Mesendoderm (in vitro differentiated cells): Measurements from ENCODE around the gene FDX2.

Experiments used
- DNase-seq: peaks from one replicate; pipeline ENCODE4 v3.0.0; 2013
- H2AK5ac ChIP-seq: 2 replicates; pipeline ENCODE4 v1.6.1; 2013; ENCODE audit warnings: low read length, inconsistent platforms
- H2BK120ac ChIP-seq: 2 replicates; pipeline ENCODE4 v1.6.1; 2013; ENCODE audit warnings: low read depth, mild to moderate bottlenecking, low read length, moderate library complexity, mixed read lengths
- H2BK15ac ChIP-seq: replicated peaks from 2 replicates; pipeline ENCODE4 v1.6.1; 2013; ENCODE audit warnings: low read depth, mild to moderate bottlenecking, moderate library complexity
- H2BK5ac ChIP-seq: 2 replicates; pipeline ENCODE4 v1.6.1; 2013; ENCODE audit warnings: low read length, inconsistent platforms
- H3K18ac ChIP-seq: 2 replicates; pipeline ENCODE4 v1.6.1; 2013; ENCODE audit warnings: mild to moderate bottlenecking, low read length, mixed read lengths
- H3K23ac ChIP-seq: one replicate; pipeline ENCODE4 v1.6.1; 2013; ENCODE audit warnings: low read length
- H3K27ac ChIP-seq: 2 replicates; pipeline ENCODE4 v1.5.1; 2013; ENCODE audit warnings: low read depth, mild to moderate bottlenecking, inconsistent platforms, low read length, moderate library complexity
- H3K27me3 ChIP-seq: 2 replicates; pipeline ENCODE4 v1.6.1; 2013; ENCODE audit warnings: low read length, control low read depth, mild to moderate bottlenecking, inconsistent platforms; ENCODE audit not compliant: insufficient read depth, poor library complexity
- H3K36me3 ChIP-seq: 2 replicates; pipeline ENCODE4 v1.6.1; 2013; ENCODE audit warnings: low read length, inconsistent platforms; ENCODE audit not compliant: control insufficient read depth, insufficient read depth
- H3K4ac ChIP-seq: one replicate; pipeline ENCODE4 v1.6.1; 2013; ENCODE audit warnings: low read depth, mild to moderate bottlenecking, low read length, moderate library complexity
- H3K4me1 ChIP-seq: 2 replicates; pipeline ENCODE4 v1.6.1; 2013; ENCODE audit warnings: low read depth, low read length, inconsistent platforms; ENCODE audit not compliant: control insufficient read depth
- H3K4me2 ChIP-seq: 2 replicates; pipeline ENCODE4 v1.6.1; 2013; ENCODE audit warnings: low read length
- H3K4me3 ChIP-seq: 2 replicates; pipeline ENCODE4 v1.5.1; 2013; ENCODE audit warnings: mild to moderate bottlenecking, low read length
- H3K56ac ChIP-seq: one replicate; pipeline ENCODE4 v1.6.1; 2013; ENCODE audit warnings: low read length
- H3K79me1 ChIP-seq: 2 replicates; pipeline ENCODE4 v1.6.1; 2013; ENCODE audit warnings: low read length, inconsistent platforms
- H3K79me2 ChIP-seq: 2 replicates; pipeline ENCODE4 v1.6.1; 2013; ENCODE audit warnings: mild to moderate bottlenecking, low read length; ENCODE audit not compliant: control insufficient read depth, insufficient read depth
- H3K9ac ChIP-seq: 2 replicates; pipeline ENCODE4 v1.6.1; 2013; ENCODE audit warnings: low read length, inconsistent platforms
- H4K5ac ChIP-seq: one replicate; pipeline ENCODE4 v1.6.1; 2013; ENCODE audit warnings: low read length
- H4K8ac ChIP-seq: one replicate; pipeline ENCODE4 v1.6.1; 2013; ENCODE audit warnings: low read depth, mild to moderate bottlenecking, control low read depth, low read length, moderate library complexity
- WGBS: extraction: QIAGEN DNeasy Blood & Tissue Kit; methylation state at CpG from one replicate; pipeline ENCODE4 v1.1.7; 2013; ENCODE audit warnings: low lambda C conversion rate, missing lambda C conversion rate; ENCODE audit not compliant: insufficient coverage; ENCODE audit errors: extremely low coverage; 5-methylcytosine and 5-hydroxymethylcytosine counted together

Gene FDX2

DNA sequence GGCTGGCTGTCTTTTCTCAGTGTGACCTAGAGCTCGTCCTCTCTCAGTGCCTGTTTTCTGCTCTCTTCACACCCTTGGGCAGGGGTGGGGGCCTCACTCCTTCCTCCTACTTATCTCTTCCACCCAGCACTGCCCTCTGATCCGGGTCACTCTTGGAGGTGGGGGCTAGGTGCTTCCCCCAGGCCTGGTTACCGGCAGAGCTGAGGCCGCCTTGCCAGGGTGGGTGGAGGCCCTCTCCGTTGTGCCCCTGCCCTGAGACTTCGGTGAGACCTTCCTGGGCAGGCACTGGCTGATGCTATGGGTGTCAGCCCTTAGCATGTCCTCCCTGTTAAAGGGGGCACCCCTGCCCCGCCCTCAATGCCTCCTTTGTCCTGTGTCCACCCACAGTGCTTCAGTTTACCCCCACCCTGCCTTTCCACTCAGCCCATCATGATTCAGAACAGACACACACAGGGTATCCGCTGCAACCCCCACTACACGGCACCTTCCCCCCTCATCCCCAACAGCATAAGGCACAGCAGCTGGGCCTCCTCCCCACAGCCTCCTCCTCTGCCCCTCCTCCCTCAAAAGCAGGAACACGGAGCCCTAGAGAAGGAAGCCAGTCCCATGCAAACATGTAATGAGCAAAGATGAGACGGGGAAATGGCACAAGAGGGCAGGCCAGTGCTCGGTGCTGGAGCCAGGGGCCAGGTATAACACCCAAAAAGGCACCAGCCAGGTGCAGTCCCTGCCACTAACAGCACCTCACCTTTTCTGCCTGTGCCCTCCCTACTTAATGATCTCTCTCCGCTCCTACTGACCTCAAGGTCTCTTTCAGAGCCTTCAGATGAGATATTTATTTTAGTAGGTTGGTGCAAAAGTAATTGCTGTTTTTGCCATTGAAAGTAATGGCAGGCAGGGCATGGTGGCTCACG is 16.0 kb downstream of the FDX2 start:
- Histone ChIP-seq H3K27me3 (peaks cover 10% of the 10 kb centered on the region), H3K36me3 (no peaks in the 10 kb centered on the region), H3K27ac (no peak overlapping the region)

DNA sequence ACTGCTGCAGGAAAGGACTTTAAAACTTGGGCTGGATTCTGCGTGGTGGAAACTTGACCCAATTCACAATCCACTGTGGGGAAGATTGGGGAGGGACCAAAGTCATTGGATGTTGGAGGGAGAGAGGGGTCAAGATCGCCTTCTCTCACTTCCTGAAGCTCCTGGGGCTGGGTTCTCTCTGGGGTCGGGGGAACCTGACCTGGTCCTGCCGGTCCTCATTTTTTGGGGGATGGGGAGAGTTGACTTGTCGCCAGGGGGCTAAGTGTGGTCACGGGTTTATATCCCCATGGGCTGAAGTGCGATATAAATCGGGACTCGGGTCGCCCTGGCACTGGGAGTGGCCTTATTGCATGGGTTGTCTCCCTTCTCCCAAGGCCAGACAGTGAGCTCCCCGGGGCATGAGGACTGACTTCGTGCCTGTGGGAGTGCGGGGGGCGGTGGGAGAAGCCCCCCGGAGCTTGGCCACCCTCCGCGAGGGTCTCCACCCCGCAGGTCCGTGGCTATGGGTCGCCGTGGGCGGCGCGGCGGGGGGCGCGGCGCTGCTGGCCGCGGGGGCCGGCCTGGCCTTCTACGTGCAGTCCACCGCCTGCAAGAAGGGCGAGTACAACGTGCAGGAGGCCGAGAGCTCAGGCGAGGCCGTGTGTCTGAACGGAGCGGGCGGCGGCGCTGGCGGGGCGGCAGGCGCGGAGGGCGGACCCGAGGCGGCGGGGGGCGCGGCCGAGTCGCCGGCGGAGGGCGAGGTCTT is 19.8 kb downstream of the FDX2 start:
- Histone ChIP-seq H2BK120ac (no peak overlapping the region), H3K79me2 (no peaks in the 10 kb centered on the region), H3K9ac (peak overlapping the region; percentile 41), H3K79me1 (no peaks in the 10 kb centered on the region), H3K4me3 (peak overlapping the region; percentile 3), H3K56ac (peak overlapping the region; percentile 73), H4K5ac (no peak overlapping the region), H3K4ac (no peak overlapping the region), H3K27ac (no peak overlapping the region), H3K18ac (no peak overlapping the region), H2BK5ac (no peak overlapping the region), H2AK5ac (no peak overlapping the region), H3K4me1 (no peaks in the 10 kb centered on the region), H4K8ac (no peak overlapping the region), H3K23ac (no peak overlapping the region), H3K36me3 (no peaks in the 10 kb centered on the region), H3K4me2 (peak overlapping the region; percentile 68), H2BK15ac (no peak overlapping the region), H3K27me3 (peaks cover 33% of the 10 kb centered on the region)
- DNase-seq = peak; percentile 37
- no CpG with 5 or more reads among the region's 58 CpGs for WGBS

More for the DNA sequence above, 16.0 kb downstream of the FDX2 start:
- Histone ChIP-seq H3K4me2 (no peak overlapping the region), H3K9ac (no peak overlapping the region), H3K4me3 (no peak overlapping the region), H3K79me2 (no peaks in the 10 kb centered on the region), H3K79me1 (no peaks in the 10 kb centered on the region), H2AK5ac (no peak overlapping the region), H3K4ac (no peak overlapping the region), H3K56ac (no peak overlapping the region), H4K5ac (no peak overlapping the region), H3K18ac (no peak overlapping the region), H2BK5ac (no peak overlapping the region), H2BK15ac (no peak overlapping the region), H3K23ac (no peak overlapping the region), H4K8ac (no peak overlapping the region), H2BK120ac (no peak overlapping the region), H3K4me1 (no peaks in the 10 kb centered on the region)
- DNase-seq = no peak
- WGBS = no CpG with 5 or more reads among the region's 14 CpGs

DNA sequence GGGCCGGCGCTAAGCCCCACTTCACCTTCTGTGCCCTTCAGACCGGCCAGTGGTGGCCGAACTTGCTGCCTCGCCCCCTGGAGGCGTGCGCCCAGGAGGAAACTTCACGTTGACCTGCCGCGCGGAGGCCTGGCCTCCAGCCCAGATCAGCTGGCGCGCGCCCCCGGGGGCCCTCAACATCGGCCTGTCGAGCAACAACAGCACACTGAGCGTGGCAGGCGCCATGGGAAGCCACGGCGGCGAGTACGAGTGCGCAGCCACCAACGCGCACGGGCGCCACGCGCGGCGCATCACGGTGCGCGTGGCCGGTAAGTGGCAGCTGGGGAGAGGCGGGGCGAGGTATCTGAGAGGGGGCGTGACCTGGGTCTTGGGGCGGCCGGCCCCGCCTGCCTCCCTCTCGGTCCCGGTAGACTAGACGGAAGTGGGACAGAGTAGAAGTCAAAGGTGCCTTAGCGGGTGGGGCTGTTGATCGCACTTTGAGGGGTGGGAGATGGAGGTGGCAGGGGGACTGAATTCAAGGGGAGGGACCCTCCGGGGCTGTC is 20.4 kb downstream of the FDX2 start:
- Histone ChIP-seq H2BK15ac (no peak overlapping the region), H3K36me3 (no peaks in the 10 kb centered on the region), H3K27me3 (peaks cover 39% of the 10 kb centered on the region), H3K18ac (no peak overlapping the region), H3K79me2 (no peaks in the 10 kb centered on the region), H3K4me2 (peak overlapping the region; percentile 68), H3K23ac (no peak overlapping the region), H4K5ac (no peak overlapping the region), H3K4ac (no peak overlapping the region), H2BK120ac (no peak overlapping the region), H3K56ac (peak overlapping the region; percentile 34), H2AK5ac (no peak overlapping the region), H3K4me3 (no peak overlapping the region), H3K27ac (no peak overlapping the region), H4K8ac (no peak overlapping the region), H3K9ac (no peak overlapping the region), H3K79me1 (no peaks in the 10 kb centered on the region), H3K4me1 (peaks cover 3% of the 10 kb centered on the region), H2BK5ac (no peak overlapping the region)
- WGBS = no CpG with 5 or more reads among the region's 48 CpGs
- DNase-seq = peak; percentile 40

DNA sequence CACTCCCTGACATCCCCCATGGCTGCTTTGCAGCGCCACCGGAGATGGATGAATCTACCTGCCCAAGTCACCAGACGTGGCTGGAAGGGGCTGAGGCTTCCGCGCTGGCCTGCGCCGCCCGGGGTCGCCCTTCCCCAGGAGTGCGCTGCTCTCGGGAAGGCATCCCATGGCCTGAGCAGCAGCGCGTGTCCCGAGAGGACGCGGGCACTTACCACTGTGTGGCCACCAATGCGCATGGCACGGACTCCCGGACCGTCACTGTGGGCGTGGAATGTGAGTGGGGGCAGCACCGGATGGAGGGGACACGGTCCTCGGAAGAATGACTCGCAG is 21.5 kb downstream of the FDX2 start:
- Histone ChIP-seq H3K4ac (no peak overlapping the region), H3K9ac (no peak overlapping the region), H3K23ac (no peak overlapping the region), H3K36me3 (no peaks in the 10 kb centered on the region), H2BK5ac (no peak overlapping the region), H4K8ac (no peak overlapping the region), H3K79me1 (no peaks in the 10 kb centered on the region), H3K79me2 (no peaks in the 10 kb centered on the region), H3K27ac (no peak overlapping the region), H3K18ac (no peak overlapping the region), H2AK5ac (no peak overlapping the region), H3K27me3 (peaks cover 45% of the 10 kb centered on the region), H4K5ac (no peak overlapping the region), H3K4me3 (no peak overlapping the region), H2BK120ac (no peak overlapping the region), H3K4me2 (no peak overlapping the region), H2BK15ac (no peak overlapping the region), H3K56ac (no peak overlapping the region), H3K4me1 (peaks cover 5% of the 10 kb centered on the region)
- no CpG with 5 or more reads among the region's 25 CpGs for WGBS
- peak; percentile 40 for DNase-seq

DNA sequence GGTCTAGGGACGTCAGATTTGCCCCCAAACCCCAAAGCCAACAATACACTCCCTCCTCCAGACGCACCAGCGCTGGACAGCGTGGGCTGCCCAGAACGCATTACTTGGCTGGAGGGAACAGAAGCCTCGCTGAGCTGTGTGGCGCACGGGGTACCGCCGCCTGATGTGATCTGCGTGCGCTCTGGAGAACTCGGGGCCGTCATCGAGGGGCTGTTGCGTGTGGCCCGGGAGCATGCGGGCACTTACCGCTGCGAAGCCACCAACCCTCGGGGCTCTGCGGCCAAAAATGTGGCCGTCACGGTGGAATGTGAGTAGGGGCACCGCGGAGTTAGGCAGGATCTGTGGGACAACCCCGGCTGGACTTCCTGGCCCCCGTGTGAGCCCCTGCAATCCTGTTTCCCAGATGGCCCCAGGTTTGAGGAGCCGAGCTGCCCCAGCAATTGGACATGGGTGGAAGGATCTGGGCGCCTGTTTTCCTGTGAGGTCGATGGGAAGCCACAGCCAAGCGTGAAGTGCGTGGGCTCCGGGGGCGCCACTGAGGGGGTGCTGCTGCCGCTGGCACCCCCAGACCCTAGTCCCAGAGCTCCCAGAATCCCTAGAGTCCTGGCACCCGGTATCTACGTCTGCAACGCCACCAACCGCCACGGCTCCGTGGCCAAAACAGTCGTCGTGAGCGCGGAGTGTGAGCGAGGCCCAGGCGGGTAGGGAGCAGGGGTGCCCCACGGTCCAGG is 22.0 kb downstream of the FDX2 start:
- Histone ChIP-seq H2BK15ac (no peak overlapping the region), H3K23ac (no peak overlapping the region), H3K4me3 (no peak overlapping the region), H3K27me3 (peaks cover 46% of the 10 kb centered on the region), H3K4me2 (no peak overlapping the region), H4K5ac (no peak overlapping the region), H2BK5ac (no peak overlapping the region), H4K8ac (no peak overlapping the region), H2AK5ac (no peak overlapping the region), H3K56ac (no peak overlapping the region), H3K9ac (no peak overlapping the region), H3K4ac (no peak overlapping the region), H2BK120ac (no peak overlapping the region), H3K36me3 (no peaks in the 10 kb centered on the region), H3K4me1 (peaks cover 5% of the 10 kb centered on the region), H3K79me1 (no peaks in the 10 kb centered on the region), H3K27ac (no peak overlapping the region), H3K79me2 (no peaks in the 10 kb centered on the region), H3K18ac (no peak overlapping the region)
- WGBS = no CpG with 5 or more reads among the region's 49 CpGs
- no peak for DNase-seq
